ENCODE measurements around the gene APBB2. TPM values are rescaled to one million over a fixed set of nuclear protein-coding genes. Genes with fewer than 3 reads are reported as not detected.

APBB2 gene
- total RNA-seq, 4 donors from 2014 or later: 51.7 to 75.9 (median 71.1) TPM

- DNase-seq (ENCODE audit: extremely low spot score): peak; percentile 42
- H3K4me1 ChIP-seq: peaks cover 18 to 62% (median 50%) of the 10 kb centered on the region in 4 donors
- TF ChIP-seq EP300 (IDR thresholded peaks at IDR 0.05) (no peak), POLR2AphosphoS5 (IDR thresholded peaks at IDR 0.05) (no peak), POLR2A (IDR thresholded peaks at IDR 0.05; ENCODE audit: low read depth) (no peak)
- TF ChIP-seq, protein P1, sequence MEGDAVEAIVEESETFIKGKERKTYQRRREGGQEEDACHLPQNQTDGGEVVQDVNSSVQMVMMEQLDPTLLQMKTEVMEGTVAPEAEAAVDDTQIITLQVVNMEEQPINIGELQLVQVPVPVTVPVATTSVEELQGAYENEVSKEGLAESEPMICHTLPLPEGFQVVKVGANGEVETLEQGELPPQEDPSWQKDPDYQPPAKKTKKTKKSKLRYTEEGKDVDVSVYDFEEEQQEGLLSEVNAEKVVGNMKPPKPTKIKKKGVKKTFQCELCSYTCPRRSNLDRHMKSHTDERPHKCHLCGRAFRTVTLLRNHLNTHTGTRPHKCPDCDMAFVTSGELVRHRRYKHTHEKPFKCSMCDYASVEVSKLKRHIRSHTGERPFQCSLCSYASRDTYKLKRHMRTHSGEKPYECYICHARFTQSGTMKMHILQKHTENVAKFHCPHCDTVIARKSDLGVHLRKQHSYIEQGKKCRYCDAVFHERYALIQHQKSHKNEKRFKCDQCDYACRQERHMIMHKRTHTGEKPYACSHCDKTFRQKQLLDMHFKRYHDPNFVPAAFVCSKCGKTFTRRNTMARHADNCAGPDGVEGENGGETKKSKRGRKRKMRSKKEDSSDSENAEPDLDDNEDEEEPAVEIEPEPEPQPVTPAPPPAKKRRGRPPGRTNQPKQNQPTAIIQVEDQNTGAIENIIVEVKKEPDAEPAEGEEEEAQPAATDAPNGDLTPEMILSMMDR (IDR thresholded peaks at IDR 0.05): no peak
- H3K36me3 ChIP-seq: no peaks in the 10 kb centered on the region
- intact Hi-C loops (cut with DNase I): no loop called here
- no peaks in the 10 kb centered on the region for H3K9me3 ChIP-seq
- H3K4me3 ChIP-seq: no peak overlapping the region
- WGBS: 83% methylated on average over 4 of the region's 4 CpGs
- H3K27me3 ChIP-seq: no peaks in the 10 kb centered on the region
- H3K27ac ChIP-seq (replicated peaks in 1 of 4): no peak overlapping the region
Observed at GRCh38 chr4:40952217-40952616, 262.1 kb downstream of the APBB2 start.

DNA sequence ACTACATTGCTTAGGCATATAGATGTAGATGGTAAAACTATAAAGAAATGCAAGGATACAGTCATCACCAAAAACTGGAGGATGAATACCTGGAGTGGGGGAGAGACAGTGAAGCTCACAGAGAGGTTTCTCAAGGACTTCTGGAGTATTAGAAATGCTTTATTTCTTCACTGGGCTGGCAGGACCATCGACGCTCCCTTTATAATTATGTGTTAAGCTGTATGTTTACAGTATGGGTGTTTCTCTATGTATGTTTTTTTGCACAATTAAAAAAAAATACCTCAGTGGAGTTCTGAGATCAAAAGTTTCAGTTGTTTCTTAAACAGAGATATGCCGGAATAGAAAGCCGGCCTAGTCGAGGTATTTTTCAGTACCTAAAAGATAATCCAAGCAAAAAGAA is 263.3 kb downstream of the APBB2 start:
- Histone ChIP-seq H3K4me1 (peaks cover 18 to 59% (median 40%) of the 10 kb centered on the region in 4 donors), H3K27ac (replicated peaks in 1 of 4) (no peak overlapping the region)
- 95% methylated on average over 5 of the region's 5 CpGs for WGBS

DNA sequence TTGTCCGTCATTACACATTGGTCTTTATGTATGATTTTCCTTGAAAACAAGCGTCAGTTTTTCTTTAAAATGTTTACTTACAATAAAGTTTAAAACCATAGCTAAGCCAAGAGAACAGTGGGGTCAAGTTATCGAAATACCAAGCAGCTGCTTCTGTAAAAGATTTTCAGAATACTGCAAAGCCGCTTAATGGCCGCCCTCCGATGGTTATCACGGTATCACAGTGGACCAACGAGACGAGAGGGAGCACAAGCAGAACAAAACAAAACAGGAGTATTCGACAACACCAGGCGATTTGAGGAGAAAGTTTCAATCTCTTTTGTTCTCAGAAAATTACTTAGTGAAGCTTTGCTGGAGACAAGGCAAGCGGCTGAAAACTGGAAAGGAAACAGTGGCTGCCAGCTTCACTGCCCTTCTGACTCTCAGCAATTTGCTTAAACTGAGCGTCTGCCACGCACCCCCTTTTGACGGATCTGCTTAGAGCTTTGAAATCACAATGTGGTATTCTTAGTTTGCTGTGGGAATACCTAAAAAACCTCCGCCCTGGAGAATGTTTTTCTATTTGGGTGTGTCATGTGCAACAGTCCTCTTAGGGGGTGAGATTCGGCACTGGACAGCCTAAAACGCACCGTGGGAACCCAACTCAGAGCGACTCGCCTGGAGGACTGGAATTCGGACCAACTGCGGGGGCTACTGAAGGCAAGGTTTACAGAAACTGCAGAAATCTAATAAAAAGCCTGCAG is 264.8 kb downstream of the APBB2 start:
- intact Hi-C loops (cut with DNase I): no loop called here
- Histone ChIP-seq H3K27me3 (no peaks in the 10 kb centered on the region), H3K4me3 (peak overlapping the region in 1 of 4 donors; percentile 6), H3K36me3 (peaks cover 0 to 3% (median 0%) of the 10 kb centered on the region in 4 donors), H3K4me1 (peaks cover 17 to 44% (median 33%) of the 10 kb centered on the region in 4 donors), H3K27ac (replicated peaks in 1 of 4) (peak overlapping the region in 2 of 4 donors; percentile 1 to 44), H3K9me3 (no peaks in the 10 kb centered on the region)
- DNase-seq (ENCODE audit: extremely low spot score): no peak
- WGBS: 80% methylated on average over 23 of the region's 23 CpGs
- TF ChIP-seq POLR2AphosphoS5 (IDR thresholded peaks at IDR 0.05) (no peak), POLR2A (IDR thresholded peaks at IDR 0.05; ENCODE audit: low read depth) (no peak), EP300 (IDR thresholded peaks at IDR 0.05) (no peak)
- TF ChIP-seq, protein P1 (IDR thresholded peaks at IDR 0.05): no peak

More for the DNA sequence above, 263.3 kb downstream of the APBB2 start:
- intact Hi-C loops (cut with DNase I): no loop called here
- TF ChIP-seq POLR2A (IDR thresholded peaks at IDR 0.05; ENCODE audit: low read depth): no peak
- no peak for TF ChIP-seq EP300 (IDR thresholded peaks at IDR 0.05)
- no peak for TF ChIP-seq POLR2AphosphoS5 (IDR thresholded peaks at IDR 0.05)
- TF ChIP-seq, protein P1 (IDR thresholded peaks at IDR 0.05): no peak
- Histone ChIP-seq H3K4me3 (no peak overlapping the region), H3K36me3 (no peaks in the 10 kb centered on the region), H3K9me3 (no peaks in the 10 kb centered on the region), H3K27me3 (no peaks in the 10 kb centered on the region)
- DNase-seq (ENCODE audit: extremely low spot score): peak; percentile 12

DNA sequence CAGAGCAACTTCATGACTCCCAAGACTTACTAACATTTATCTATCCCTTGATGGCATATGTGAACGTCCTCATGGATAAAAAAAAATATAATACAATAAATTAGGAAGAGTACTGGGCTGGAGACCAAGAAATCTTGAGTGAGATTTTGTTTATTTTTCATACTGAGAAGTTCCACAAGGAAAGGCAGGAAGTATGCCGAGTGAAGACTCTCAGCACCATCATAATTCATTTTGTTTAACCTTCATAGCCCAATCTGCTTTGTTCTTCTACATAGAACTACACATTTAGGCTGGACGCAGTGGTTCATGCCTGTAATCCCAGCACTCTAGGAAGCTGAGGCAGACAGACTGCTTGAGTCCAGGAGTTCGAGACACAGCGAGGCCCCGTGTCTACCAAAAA is 266.3 kb downstream of the APBB2 start:
- 25% methylated on average over 6 of the region's 6 CpGs for WGBS
- TF ChIP-seq POLR2A (IDR thresholded peaks at IDR 0.05; ENCODE audit: low read depth) (no peak), POLR2AphosphoS5 (IDR thresholded peaks at IDR 0.05) (no peak), EP300 (IDR thresholded peaks at IDR 0.05) (no peak)
- TF ChIP-seq, protein P1 (IDR thresholded peaks at IDR 0.05): no peak
- no peaks in the 10 kb centered on the region for H3K9me3 ChIP-seq
- no peak for DNase-seq (ENCODE audit: extremely low spot score)
- peaks cover 5 to 40% (median 30%) of the 10 kb centered on the region in 4 donors for H3K4me1 ChIP-seq
- H3K36me3 ChIP-seq: peaks cover 0 to 5% (median 0%) of the 10 kb centered on the region in 4 donors
- no peak overlapping the region for H3K4me3 ChIP-seq
- no peaks in the 10 kb centered on the region for H3K27me3 ChIP-seq
- peak overlapping the region; percentile 44 to 72 (median 62) for H3K27ac ChIP-seq (replicated peaks in 1 of 4)
- intact Hi-C loops (cut with DNase I): no loop called here

Data from esophagus muscularis mucosa (tissue), 4 donors.